ENCODE measurements around the gene ZBTB47.

GRCh38 chr3:42654331-42655201 lies 1.1 kb downstream of the ZBTB47 start:
- TF ChIP-seq POLR2A (IDR thresholded peaks at IDR 0.05) (no peak), CTCF (IDR thresholded peaks at IDR 0.05) (no peak)

All from stomach (tissue), 4 donors.